ENCODE data around the gene MXI1. TPM values are rescaled to one million over a fixed set of nuclear protein-coding genes. Genes with fewer than 3 reads are reported as not detected.
"Not testable (repeated sequence)": the region's sequence is repeated elsewhere in the genome, so short reads cannot be mapped to it uniquely, and the experiment has no call there.

The MXI1 gene
- polyA plus RNA-seq, 1 experiment: 17.3 TPM

GRCh38 chr10:110327262-110327914 lies 120.0 kb downstream of the MXI1 start:
- Histone ChIP-seq H3K27me3 (ENCODE audit: control insufficient read depth, insufficient read depth, low read length) (no peaks in the 10 kb centered on the region), H3K4me3 (ENCODE audit: low read depth, low read length) (no peak overlapping the region), H3K9me3 (ENCODE audit: control insufficient read depth, insufficient read depth, low read length) (peaks cover 34% of the 10 kb centered on the region), H3K27ac (ENCODE audit: low read depth, low read length) (peak overlapping the region; percentile 49)
- ChIA-PET CTCF (interaction anchor here (1.1 to 1.9 kb wide), 2 partner anchors 9 to 22 kb away, joined by 3 to 5 read pairs; no protein-coding TSS in a partner anchor), POLR2A (interaction anchor here (2.1 kb wide), 1 partner anchor 9 kb away, joined by 8 read pairs; no protein-coding TSS in a partner anchor)
- DNase-seq (ENCODE audit: low read depth, low spot score): no peak
- TF ChIP-seq CTCF (IDR thresholded peaks at IDR 0.05; ENCODE audit: low read depth, low read length): no peak

GRCh38 chr10:110330675-110331074 lies 123.3 kb downstream of the MXI1 start:
- Histone ChIP-seq H3K4me3 (ENCODE audit: low read depth, low read length) (no peak overlapping the region), H3K9me3 (ENCODE audit: control insufficient read depth, insufficient read depth, low read length) (peaks cover 41% of the 10 kb centered on the region), H3K27me3 (ENCODE audit: control insufficient read depth, insufficient read depth, low read length) (no peaks in the 10 kb centered on the region), H3K27ac (ENCODE audit: low read depth, low read length) (no peak overlapping the region)
- no peak for DNase-seq (ENCODE audit: low read depth, low spot score)
- ChIA-PET POLR2A (no interaction called here), CTCF (no interaction called here)
- no peak for TF ChIP-seq CTCF (IDR thresholded peaks at IDR 0.05; ENCODE audit: low read depth, low read length)

GRCh38 chr10:110331226-110331795 lies 123.9 kb downstream of the MXI1 start:
- H3K27me3 ChIP-seq (ENCODE audit: control insufficient read depth, insufficient read depth, low read length); DNase-seq (ENCODE audit: low read depth, low spot score); CTCF ChIA-PET; H3K4me3 ChIP-seq (ENCODE audit: low read depth, low read length); H3K27ac ChIP-seq (ENCODE audit: low read depth, low read length): not testable (repeated sequence)
- POLR2A ChIA-PET: interaction anchor here (0.8 kb wide), 1 partner anchor 23 kb away, joined by 4 read pairs; no protein-coding TSS in a partner anchor
- peaks cover 38% of the 10 kb centered on the region for H3K9me3 ChIP-seq (ENCODE audit: control insufficient read depth, insufficient read depth, low read length)

GRCh38 chr10:110334061-110334656 lies 126.8 kb downstream of the MXI1 start:
- no peaks in the 10 kb centered on the region for H3K27me3 ChIP-seq (ENCODE audit: control insufficient read depth, insufficient read depth, low read length)
- POLR2A ChIA-PET: interaction anchor here (1.3 kb wide), 1 partner anchor 10 kb away, joined by 4 read pairs; no protein-coding TSS in a partner anchor
- H3K4me3 ChIP-seq (ENCODE audit: low read depth, low read length): no peak overlapping the region
- peaks cover 33% of the 10 kb centered on the region for H3K9me3 ChIP-seq (ENCODE audit: control insufficient read depth, insufficient read depth, low read length)
- no peak for DNase-seq (ENCODE audit: low read depth, low spot score)
- no peak for TF ChIP-seq CTCF (IDR thresholded peaks at IDR 0.05; ENCODE audit: low read depth, low read length)
- CTCF ChIA-PET: interaction anchor here (0.5 to 2.2 kb wide), 6 partner anchors 19 to 680 kb away, joined by 3 to 9 read pairs (median 4); no protein-coding TSS in a partner anchor
- H3K27ac ChIP-seq (ENCODE audit: low read depth, low read length): no peak overlapping the region

GRCh38 chr10:110335314-110336064 lies 128.1 kb downstream of the MXI1 start:
- Histone ChIP-seq H3K27me3 (ENCODE audit: control insufficient read depth, insufficient read depth, low read length) (no peaks in the 10 kb centered on the region), H3K4me3 (ENCODE audit: low read depth, low read length) (no peak overlapping the region), H3K9me3 (ENCODE audit: control insufficient read depth, insufficient read depth, low read length) (peaks cover 23% of the 10 kb centered on the region), H3K27ac (ENCODE audit: low read depth, low read length) (peak overlapping the region; percentile 85)
- CTCF ChIA-PET: interaction anchor here (1.0 to 2.2 kb wide), 5 partner anchors 11 to 166 kb away, joined by 3 to 23 read pairs (median 8); no protein-coding TSS in a partner anchor
- POLR2A ChIA-PET: interaction anchor here (1.0 to 3.7 kb wide), 6 partner anchors 9 to 162 kb away, joined by 3 to 27 read pairs (median 6); partner anchors contain the start of gene DUSP5
- DNase-seq (ENCODE audit: low read depth, low spot score): no peak
- no peak for TF ChIP-seq CTCF (IDR thresholded peaks at IDR 0.05; ENCODE audit: low read depth, low read length)
